Measurements from ENCODE around the gene ACSM5.
"Not testable (repeated sequence)": the region's sequence is repeated elsewhere in the genome, so short reads cannot be mapped to it uniquely, and the experiment has no call there.

DNA sequence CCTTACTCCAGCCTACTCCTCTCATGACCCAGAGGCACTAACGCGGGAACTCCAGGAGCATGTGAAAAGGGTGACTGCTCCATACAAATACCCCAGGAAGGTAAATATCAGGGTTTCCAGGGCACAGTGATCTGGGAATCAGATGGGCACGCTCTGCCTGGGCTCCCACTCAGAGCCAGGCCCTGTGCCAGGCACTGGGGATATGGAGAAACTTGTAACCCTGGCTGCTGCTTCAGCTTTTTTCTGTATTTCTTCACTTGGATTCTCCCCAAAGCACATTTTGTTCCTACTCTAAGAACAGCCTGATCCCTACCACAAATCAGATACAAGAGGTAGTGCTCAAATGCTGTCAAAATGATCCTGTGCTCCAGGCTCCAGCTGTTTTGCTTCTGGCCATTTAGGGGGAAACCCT is 30.5 kb downstream of the ACSM5 start:
- TF ChIP-seq, protein P1, sequence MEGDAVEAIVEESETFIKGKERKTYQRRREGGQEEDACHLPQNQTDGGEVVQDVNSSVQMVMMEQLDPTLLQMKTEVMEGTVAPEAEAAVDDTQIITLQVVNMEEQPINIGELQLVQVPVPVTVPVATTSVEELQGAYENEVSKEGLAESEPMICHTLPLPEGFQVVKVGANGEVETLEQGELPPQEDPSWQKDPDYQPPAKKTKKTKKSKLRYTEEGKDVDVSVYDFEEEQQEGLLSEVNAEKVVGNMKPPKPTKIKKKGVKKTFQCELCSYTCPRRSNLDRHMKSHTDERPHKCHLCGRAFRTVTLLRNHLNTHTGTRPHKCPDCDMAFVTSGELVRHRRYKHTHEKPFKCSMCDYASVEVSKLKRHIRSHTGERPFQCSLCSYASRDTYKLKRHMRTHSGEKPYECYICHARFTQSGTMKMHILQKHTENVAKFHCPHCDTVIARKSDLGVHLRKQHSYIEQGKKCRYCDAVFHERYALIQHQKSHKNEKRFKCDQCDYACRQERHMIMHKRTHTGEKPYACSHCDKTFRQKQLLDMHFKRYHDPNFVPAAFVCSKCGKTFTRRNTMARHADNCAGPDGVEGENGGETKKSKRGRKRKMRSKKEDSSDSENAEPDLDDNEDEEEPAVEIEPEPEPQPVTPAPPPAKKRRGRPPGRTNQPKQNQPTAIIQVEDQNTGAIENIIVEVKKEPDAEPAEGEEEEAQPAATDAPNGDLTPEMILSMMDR (conservative IDR thresholded peaks at IDR 0.05; ENCODE audit: low read depth in 2 of 2): not testable (repeated sequence)
- TF ChIP-seq EZH2phosphoT487 (IDR thresholded peaks at IDR 0.05; ENCODE audit: unreplicated experiment); EZH2 (IDR thresholded peaks at IDR 0.05; ENCODE audit: low read depth, unreplicated experiment); POLR2AphosphoS5 (IDR thresholded peaks at IDR 0.05; ENCODE audit: low read depth); ZNF462 (CRISPR knock-in tag; IDR thresholded peaks at IDR 0.05); CREB1 (CRISPR knock-in tag; IDR thresholded peaks at IDR 0.05; ENCODE audit: low read depth); JUNB (IDR thresholded peaks at IDR 0.05; ENCODE audit: unreplicated experiment); ETS1 (IDR thresholded peaks at IDR 0.05); ZNF331 (CRISPR knock-in tag; IDR thresholded peaks at IDR 0.05; ENCODE audit: low read depth): not testable (repeated sequence)

All from GM23338 (cell line).